T follicular helper cell (primary cell): ENCODE results near the gene CCDC73.
"Not testable (repeated sequence)": the region's sequence is repeated elsewhere in the genome, so short reads cannot be mapped to it uniquely, and the experiment has no call there.

ENCODE experiments used
- DNase-seq: peaks from one replicate; pipeline ENCODE4 v3.0.0-alpha.2; 2020; ENCODE audit warnings: low read depth

The CCDC73 gene

GRCh38 chr11:32796425-32796824, 2.0 kb upstream of the CCDC73 start:
- DNase-seq, result no peak

GRCh38 chr11:32792948-32793475, 1.4 kb downstream of the CCDC73 start:
- DNase-seq, result peak; percentile 43

- DNase-seq, result no peak
These were observed 2.1 kb downstream of the CCDC73 start for GRCh38 chr11:32792111-32792947.

GRCh38 chr11:32790916-32791315, 3.5 kb downstream of the CCDC73 start:
- no peak for DNase-seq

- no peak for DNase-seq
These were observed 7.7 kb downstream of the CCDC73 start for GRCh38 chr11:32786811-32787210.

- DNase-seq, result no peak
These were observed 9.2 kb downstream of the CCDC73 start for GRCh38 chr11:32785262-32785661.

GRCh38 chr11:32781721-32782120, 12.7 kb downstream of the CCDC73 start:
- DNase-seq, result no peak

GRCh38 chr11:32780839-32781238, 13.6 kb downstream of the CCDC73 start:
- DNase-seq, result not testable (repeated sequence)

GRCh38 chr11:32779136-32779535, 15.3 kb downstream of the CCDC73 start:
- no peak for DNase-seq

- DNase-seq, result no peak
These were observed 18.6 kb downstream of the CCDC73 start for GRCh38 chr11:32775908-32776307.

- DNase-seq, result no peak
These were observed 20.4 kb downstream of the CCDC73 start for GRCh38 chr11:32774081-32774480.

GRCh38 chr11:32772731-32773130, 21.7 kb downstream of the CCDC73 start:
- no peak for DNase-seq

- DNase-seq, result not testable (repeated sequence)
These were observed 32.7 kb downstream of the CCDC73 start for GRCh38 chr11:32761774-32762173.

- DNase-seq, result no peak
These were observed 36.2 kb downstream of the CCDC73 start for GRCh38 chr11:32758291-32758690.

GRCh38 chr11:32753181-32753580, 41.3 kb downstream of the CCDC73 start:
- DNase-seq, result not testable (repeated sequence)

GRCh38 chr11:32752001-32752400, 42.5 kb downstream of the CCDC73 start:
- DNase-seq, result no peak

GRCh38 chr11:32751381-32751780, 43.1 kb downstream of the CCDC73 start:
- DNase-seq, result no peak

GRCh38 chr11:32729976-32730375, 64.5 kb downstream of the CCDC73 start:
- no peak for DNase-seq

- no peak for DNase-seq
These were observed 71.1 kb downstream of the CCDC73 start for GRCh38 chr11:32723332-32723731.

GRCh38 chr11:32722255-32722654, 72.2 kb downstream of the CCDC73 start:
- no peak for DNase-seq

GRCh38 chr11:32713496-32713895, 81.0 kb downstream of the CCDC73 start:
- DNase-seq, result no peak

- DNase-seq, result not testable (repeated sequence)
These were observed 85.5 kb downstream of the CCDC73 start for GRCh38 chr11:32708978-32709377.

GRCh38 chr11:32706985-32707741, 87.3 kb downstream of the CCDC73 start:
- DNase-seq, result no peak
